A673 (cell line): ENCODE results near the gene TGM4. TPM values are rescaled to one million over a fixed set of nuclear protein-coding genes. Genes with fewer than 3 reads are reported as not detected.

Experiments used
- Bru-seq: library from RNA; stranded (reverse); fragments of 400-500 nt; gene quantifications from one replicate; lab custom pipeline; 2021; lab: Mats Ljungman, UMichigan
- BruChase-seq, 2 experiments: library from RNA; stranded (reverse); fragments of 400-500 nt; gene quantifications; one replicate each; lab custom pipeline; 2021; lab: Mats Ljungman, UMichigan
- BruUV-seq: library from RNA; stranded (reverse); fragments of 400-500 nt; replicated peaks from 2 replicates; lab custom pipeline; 2021; lab: Mats Ljungman, UMichigan
- CTCF ChIA-PET: fragments of 300-600 bp; sonication (Branson Sonifier 250); formaldehyde crosslinking; loops from one replicate; lab custom pipeline; 2022; ENCODE audit warnings: antibody characterized with exemption; lab: Charles Lee
- POLR2A ChIA-PET: fragments of 300-600 bp; sonication (Branson Sonifier 250); formaldehyde crosslinking; loops from one replicate; lab custom pipeline; 2022; ENCODE audit warnings: antibody characterized with exemption; ENCODE audit not compliant: low non-redundant PET; lab: Charles Lee
- DNase-seq: peaks from one replicate; pipeline ENCODE4 v3.0.0-alpha.2; 2015; ENCODE audit warnings: low spot score
- H3K27ac ChIP-seq: fragments of 200-600 bp; sonication (generic); 2 replicates; pipeline ENCODE4 v1.5.1; 2016; ENCODE audit warnings: mixed run types, low read depth, mild to moderate bottlenecking, mixed read lengths, antibody characterized with exemption, low read length; ENCODE audit not compliant: poor library complexity, severe bottlenecking
- H3K27me3 ChIP-seq: fragments of 200-600 bp; sonication (generic); replicated peaks from 2 replicates; pipeline ENCODE4 v1.6.1; 2017; ENCODE audit warnings: mixed run types, low read depth, mild to moderate bottlenecking, mixed read lengths, antibody characterized with exemption, low read length; ENCODE audit not compliant: insufficient read depth, poor library complexity
- H3K36me3 ChIP-seq: fragments of 200-600 bp; sonication (generic); 2 replicates; pipeline ENCODE4 v1.6.1; 2016; ENCODE audit warnings: mixed run types, mild to moderate bottlenecking, mixed read lengths, antibody characterized with exemption, low read length; ENCODE audit not compliant: insufficient read depth, poor library complexity, severe bottlenecking
- H3K4me1 ChIP-seq: fragments of 200-600 bp; sonication (generic); 2 replicates; pipeline ENCODE4 v1.6.1; 2017; ENCODE audit warnings: mixed run types, mild to moderate bottlenecking, mixed read lengths, antibody characterized with exemption, low read length; ENCODE audit not compliant: insufficient read depth, poor library complexity, severe bottlenecking
- H3K4me3 ChIP-seq: fragments of 200-600 bp; sonication (generic); 2 replicates; pipeline ENCODE4 v1.5.1; 2016; ENCODE audit warnings: low read depth, mixed run types, mild to moderate bottlenecking, mixed read lengths, low read length; ENCODE audit not compliant: poor library complexity, severe bottlenecking
- H3K9me3 ChIP-seq: fragments of 200-600 bp; sonication (generic); 2 replicates; pipeline ENCODE4 v1.6.1; 2016; ENCODE audit warnings: mixed run types, low read depth, mild to moderate bottlenecking, mixed read lengths, antibody characterized with exemption, low read length; ENCODE audit not compliant: poor library complexity, severe bottlenecking
- CTCF ChIP-seq: fragments of 300-800, 200-600 bp; sonication (generic); conservative IDR thresholded peaks from 2 replicates; pipeline ENCODE4 v1.5.1; 2017; ENCODE audit warnings: low read depth, mild to moderate bottlenecking, antibody characterized with exemption, low read length, moderate library complexity, mixed read lengths
- EZH2 ChIP-seq: fragments of 200-600 bp; sonication (generic); IDR thresholded peaks from 2 replicates; pipeline ENCODE4 v1.6.1; 2017; ENCODE audit warnings: borderline replicate concordance, low read depth, mild to moderate bottlenecking, mixed read lengths, antibody characterized with exemption, low read length; ENCODE audit not compliant: poor library complexity, severe bottlenecking
- intact Hi-C: fragments of 100-400 bp; cut with micrococcal nuclease; formaldehyde crosslinking; loops from one replicate; pipeline ENCODE4 v1.10.0; 2022; ENCODE audit not compliant: unreplicated experiment
- long read RNA-seq: library from polyadenylated mRNA; stranded (forward); transcript quantifications from one replicate; pipeline ENCODE4 v2.0.0, GENCODE V29; 2022
- total RNA-seq: library from RNA; stranded (reverse); gene quantifications from 2 replicates; pipeline ENCODE4 v1.2.3, GENCODE V29; 2021

The TGM4 gene
- 0.09 TPM in 1 of 2 replicates, not detected in the other for total RNA-seq
- Bru-seq, nascent RNA: percentile 9 among the genes with signal in this experiment
- BruChase-seq, experiment 1, labeled RNA remaining after a 2-hour chase: percentile 8 among the genes with signal in this experiment
- percentile 9 among the genes with signal in this experiment for BruChase-seq, experiment 2, labeled RNA remaining after a 6-hour chase
- long read RNA-seq: 0 reads

- Histone ChIP-seq H3K27ac (no peak within 1 kb of the TSS), H3K4me3 (no peak within 1 kb of the TSS), H3K27me3 (no peaks in the 10 kb centered on the region), H3K4me1 (no peaks in the 10 kb centered on the region), H3K36me3 (no peaks in the 10 kb centered on the region), H3K9me3 (no peaks in the 10 kb centered on the region)
- POLR2A ChIA-PET: no interaction called here
- DNase-seq: no peak
- CTCF ChIA-PET: no interaction called here
- TF ChIP-seq EZH2 (no peak), CTCF (no peak)
- no TSS peak for BruUV-seq
- intact Hi-C loops: no loop called here
Measured at GRCh38 chr3:44874308-44874707, at the start of gene TGM4. TGM4 (plus strand) TSS chr3:44874608; CDS start chr3:44874679, 71 bp downstream.

GRCh38 chr3:44825264-44825925, 49.0 kb upstream of the TGM4 start:
- Histone ChIP-seq H3K27ac (no peak overlapping the region), H3K27me3 (no peaks in the 10 kb centered on the region), H3K4me1 (no peaks in the 10 kb centered on the region), H3K4me3 (no peak overlapping the region), H3K36me3 (peaks cover 36% of the 10 kb centered on the region), H3K9me3 (no peaks in the 10 kb centered on the region)
- CTCF ChIA-PET: no interaction called here
- DNase-seq: no peak
- POLR2A ChIA-PET: no interaction called here
- BruUV-seq: no TSS peak
- TF ChIP-seq CTCF: no peak
- no peak for TF ChIP-seq EZH2
- intact Hi-C loops: no loop called here

- TF ChIP-seq EZH2 (no peak), CTCF (no peak)
- no peak overlapping the region for H3K4me3 ChIP-seq
- no peaks in the 10 kb centered on the region for H3K27me3 ChIP-seq
- peaks cover 40% of the 10 kb centered on the region for H3K36me3 ChIP-seq
- intact Hi-C loops: no loop called here
- BruUV-seq: no TSS peak
- no peak for DNase-seq
- no peaks in the 10 kb centered on the region for H3K4me1 ChIP-seq
- no peaks in the 10 kb centered on the region for H3K9me3 ChIP-seq
- no peak overlapping the region for H3K27ac ChIP-seq
- ChIA-PET POLR2A (no interaction called here), CTCF (no interaction called here)
Measured at GRCh38 chr3:44827196-44827595, 47.2 kb upstream of the TGM4 start.
